Thyroid gland (tissue), 4 donors: Measurements from ENCODE around the gene PADI2. TPM values are rescaled to one million over a fixed set of nuclear protein-coding genes. Genes with fewer than 3 reads are reported as not detected.

Source experiments
- DNase-seq, 2 donors: peaks; one replicate each; pipeline ENCODE4 v3.0.0-alpha.2; 2019
- H3K27ac ChIP-seq, 3 donors: fragments of 200-600 bp; sonication (generic); 1 replicate in 2 of 3; 2 replicates in 1 of 3; pipeline ENCODE4 v1.5.1; 2016 to 2019; ENCODE audit warnings: mild to moderate bottlenecking in 1 of 3, moderate library complexity in 1 of 3
- H3K27me3 ChIP-seq: fragments of 200-600 bp; sonication (generic); one replicate; pipeline ENCODE4 v1.5.1; 2019
- H3K36me3 ChIP-seq, 2 donors: fragments of 200-600 bp; sonication (generic); one replicate each; pipeline ENCODE4 v1.5.1; 2016 to 2019
- H3K4me1 ChIP-seq, 2 donors: fragments of 200-600 bp; sonication (generic); one replicate each; pipeline ENCODE4 v1.5.1; 2017 to 2019
- H3K4me3 ChIP-seq, 3 donors: fragments of 200-600 bp; sonication (generic); replicated peaks in 1 of 3; 1 replicate in 2 of 3; 2 replicates in 1 of 3; pipeline ENCODE4 v1.5.1; 2016; ENCODE audit warnings: mild to moderate bottlenecking in 1 of 3
- H3K9me3 ChIP-seq: fragments of 200-600 bp; sonication (generic); one replicate; pipeline ENCODE4 v1.5.1; 2017
- POLR2A ChIP-seq, 2 donors: fragments of 450-650 bp; IDR thresholded peaks; one replicate each; pipeline ENCODE4 v1.6.1; 2017; ENCODE audit warnings: antibody characterized with exemption in 2 of 2, mild to moderate bottlenecking in 2 of 2, moderate library complexity in 1 of 2
- WGBS, 2 donors: methylation state at CpG; one replicate each; pipeline ENCODE4 v1.1.5; 2017; 5-methylcytosine and 5-hydroxymethylcytosine counted together
- intact Hi-C: fragments of 100-400 bp; cut with DNase I; formaldehyde crosslinking; loops from one replicate; pipeline ENCODE4 v1.15.1; 2023
- total RNA-seq, 4 donors: library from RNA; depleted of rRNA; stranded (reverse); fragments of >200 nt; gene quantifications; one replicate each; pipeline ENCODE4 v1.2.3, GENCODE V29; 2016
- TF ChIP-seq, protein P1 (sequence below), 6 experiments: fragments of 200-600 bp in 3 of 6; fragments of 450-650 bp in 3 of 6; sonication (generic) in 3 of 6; IDR thresholded peaks; one replicate each; pipeline ENCODE4 v1.5.1; 2016 to 2019; ENCODE audit warnings: antibody characterized with exemption in 6 of 6, mild to moderate bottlenecking in 2 of 6, inconsistent platforms in 1 of 6, moderate library complexity in 1 of 6

The PADI2 gene
- total RNA-seq, 4 donors from 2014 or later, result 0.13 to 0.49 (median 0.38) TPM

DNA sequence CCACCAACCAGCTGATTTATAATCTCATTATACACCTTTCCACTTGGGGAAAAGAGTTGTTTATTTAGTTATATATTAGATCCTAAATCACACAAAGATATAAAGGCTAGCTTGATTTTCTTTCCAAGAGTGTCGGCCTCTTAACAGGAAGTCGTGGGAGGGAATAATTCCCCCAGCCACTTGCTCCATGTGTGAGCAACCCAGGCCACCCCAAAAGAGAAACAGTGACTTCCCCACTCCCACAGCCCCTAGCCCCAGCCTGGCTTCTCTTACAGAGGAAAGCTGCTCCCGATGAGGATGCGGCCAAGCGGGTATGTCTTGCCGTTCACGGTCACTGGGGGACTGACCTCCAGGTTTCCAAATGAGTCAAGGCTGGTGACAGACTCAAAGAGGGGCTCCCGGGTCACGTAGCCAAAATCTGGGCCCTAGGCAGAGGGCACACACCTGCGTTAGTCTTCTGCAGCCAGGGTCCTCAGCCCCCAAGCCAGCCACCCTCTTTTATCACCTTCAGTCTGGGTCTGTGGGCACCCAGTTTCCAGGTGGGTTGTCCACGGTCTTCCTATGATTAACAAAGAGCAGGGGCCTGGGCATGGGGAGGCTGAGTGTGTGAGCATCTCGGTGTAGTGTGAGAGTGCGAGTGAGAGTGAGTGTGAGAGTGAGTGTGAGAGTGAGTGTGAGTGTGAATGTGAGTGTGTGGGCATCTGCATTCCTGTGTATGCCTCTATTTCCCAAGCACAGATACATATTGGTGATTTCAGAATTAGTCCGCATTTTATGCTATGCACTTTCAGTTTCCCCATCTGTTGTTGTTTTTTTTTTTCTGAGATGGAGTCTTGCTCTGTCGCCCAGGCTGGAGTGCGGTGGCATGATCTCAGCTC, 40.0 kb downstream of the PADI2 start:
- H3K27me3 ChIP-seq, result no peaks in the 10 kb centered on the region
- intact Hi-C loops, result no loop called here
- H3K36me3 ChIP-seq, result no peaks in the 10 kb centered on the region
- no peak overlapping the region for H3K4me3 ChIP-seq
- H3K27ac ChIP-seq, result no peak overlapping the region
- H3K9me3 ChIP-seq, result no peaks in the 10 kb centered on the region
- 86 to 89% methylated on average over 16 of the region's 16 CpGs for WGBS, 2 donors
- H3K4me1 ChIP-seq, result peaks cover 0 to 10% of the 10 kb centered on the region in 2 donors
- TF ChIP-seq POLR2A (IDR thresholded peaks at IDR 0.05), result no peak
- TF ChIP-seq, protein P1, sequence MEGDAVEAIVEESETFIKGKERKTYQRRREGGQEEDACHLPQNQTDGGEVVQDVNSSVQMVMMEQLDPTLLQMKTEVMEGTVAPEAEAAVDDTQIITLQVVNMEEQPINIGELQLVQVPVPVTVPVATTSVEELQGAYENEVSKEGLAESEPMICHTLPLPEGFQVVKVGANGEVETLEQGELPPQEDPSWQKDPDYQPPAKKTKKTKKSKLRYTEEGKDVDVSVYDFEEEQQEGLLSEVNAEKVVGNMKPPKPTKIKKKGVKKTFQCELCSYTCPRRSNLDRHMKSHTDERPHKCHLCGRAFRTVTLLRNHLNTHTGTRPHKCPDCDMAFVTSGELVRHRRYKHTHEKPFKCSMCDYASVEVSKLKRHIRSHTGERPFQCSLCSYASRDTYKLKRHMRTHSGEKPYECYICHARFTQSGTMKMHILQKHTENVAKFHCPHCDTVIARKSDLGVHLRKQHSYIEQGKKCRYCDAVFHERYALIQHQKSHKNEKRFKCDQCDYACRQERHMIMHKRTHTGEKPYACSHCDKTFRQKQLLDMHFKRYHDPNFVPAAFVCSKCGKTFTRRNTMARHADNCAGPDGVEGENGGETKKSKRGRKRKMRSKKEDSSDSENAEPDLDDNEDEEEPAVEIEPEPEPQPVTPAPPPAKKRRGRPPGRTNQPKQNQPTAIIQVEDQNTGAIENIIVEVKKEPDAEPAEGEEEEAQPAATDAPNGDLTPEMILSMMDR (IDR thresholded peaks at IDR 0.05), result no peak
- DNase-seq, result no peak

DNA sequence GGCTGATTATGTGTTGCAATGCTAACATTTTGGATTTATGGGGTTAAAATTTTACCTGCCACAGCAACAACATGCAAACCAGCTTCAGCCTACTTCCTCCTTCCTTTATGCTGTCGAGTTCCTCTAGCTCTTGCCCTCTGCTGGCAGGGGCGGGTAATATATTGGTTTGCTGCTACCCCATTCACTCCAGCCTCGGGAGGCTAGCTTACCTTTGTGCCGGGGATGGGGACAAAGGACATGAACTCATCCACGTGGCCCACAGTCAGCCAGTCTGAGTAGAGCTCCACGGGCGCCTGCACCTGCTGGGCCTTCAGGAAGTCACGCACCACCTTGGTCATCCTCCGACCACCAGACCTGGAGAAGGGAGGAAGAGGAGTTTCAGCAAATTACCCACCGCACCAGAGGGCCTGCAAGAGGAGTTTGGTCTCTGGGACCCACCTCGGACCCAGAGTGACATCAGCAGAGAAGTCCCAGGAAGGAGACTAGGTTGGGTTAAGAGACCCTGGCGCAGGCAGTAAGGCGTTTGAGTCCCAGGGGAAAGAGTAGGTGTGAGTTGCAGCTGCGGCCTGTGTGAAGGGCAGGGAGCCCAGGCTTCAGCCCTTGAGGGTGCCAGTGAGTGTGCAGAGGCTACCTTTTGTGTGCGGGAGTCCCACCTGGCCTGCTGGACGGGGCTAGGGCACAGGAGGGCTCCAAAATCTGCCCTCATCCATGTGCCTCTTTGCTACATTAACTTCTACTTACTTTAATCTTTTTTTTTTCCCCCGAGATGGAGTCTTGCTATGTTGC, 43.6 kb downstream of the PADI2 start:
- Histone ChIP-seq H3K4me3 (no peak overlapping the region), H3K27ac (no peak overlapping the region), H3K27me3 (no peaks in the 10 kb centered on the region), H3K4me1 (no peaks in the 10 kb centered on the region), H3K36me3 (no peaks in the 10 kb centered on the region), H3K9me3 (no peaks in the 10 kb centered on the region)
- no peak for DNase-seq
- 71 to 75% methylated on average over 16 to 17 of the region's 17 CpGs for WGBS, 2 donors
- intact Hi-C loops, result no loop called here
- TF ChIP-seq POLR2A (IDR thresholded peaks at IDR 0.05), result no peak
- TF ChIP-seq, protein P1 (IDR thresholded peaks at IDR 0.05), result no peak

DNA sequence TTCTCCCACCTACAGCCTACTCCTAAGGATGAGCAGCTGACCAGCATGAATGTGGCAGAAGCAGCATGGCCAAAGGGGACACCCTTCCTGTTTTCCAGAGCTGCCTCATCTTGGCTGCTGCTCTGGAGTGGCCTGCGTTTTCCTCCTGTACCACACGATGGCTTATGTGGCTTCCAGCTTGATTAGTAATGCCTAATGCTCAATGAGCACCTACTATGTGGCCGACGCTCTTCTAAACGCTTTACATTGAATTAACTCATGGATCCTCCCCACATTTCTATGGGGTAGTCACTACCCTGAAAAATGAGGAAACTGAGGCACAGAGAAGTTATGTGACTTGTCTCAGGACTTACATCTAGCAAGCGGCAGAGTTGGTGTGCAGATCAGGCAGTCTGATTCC, 47.5 kb downstream of the PADI2 start:
- H3K27me3 ChIP-seq, result no peaks in the 10 kb centered on the region

DNA sequence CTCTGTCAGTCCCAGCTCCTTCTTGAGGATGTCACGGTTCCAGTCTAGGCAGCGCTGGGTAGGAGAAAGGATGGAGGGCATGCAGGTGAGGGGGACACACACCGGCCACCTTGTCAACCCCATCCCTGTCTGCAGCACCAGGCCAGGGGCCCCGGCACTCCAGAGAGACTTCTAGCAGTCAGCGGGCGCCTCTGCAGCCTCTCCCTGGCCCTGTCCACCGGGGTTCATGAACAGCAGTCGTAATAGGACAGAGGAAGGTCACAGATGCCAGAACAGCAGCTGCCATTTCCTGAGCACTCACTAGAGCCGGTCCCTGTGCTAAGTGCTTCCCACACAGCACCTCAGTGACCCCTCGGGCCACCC, 49.1 kb downstream of the PADI2 start:
- no peak for DNase-seq
- Histone ChIP-seq H3K27me3 (no peaks in the 10 kb centered on the region), H3K9me3 (no peaks in the 10 kb centered on the region), H3K4me1 (no peaks in the 10 kb centered on the region), H3K27ac (no peak overlapping the region), H3K36me3 (no peaks in the 10 kb centered on the region), H3K4me3 (no peak overlapping the region)
- intact Hi-C loops, result no loop called here
- TF ChIP-seq, protein P1 (IDR thresholded peaks at IDR 0.05), result no peak
- TF ChIP-seq POLR2A (IDR thresholded peaks at IDR 0.05), result no peak
- WGBS, 2 donors, result 68 to 82% methylated on average over 8 to 9 of the region's 10 CpGs

More for the DNA sequence above, 47.5 kb downstream of the PADI2 start:
- Histone ChIP-seq H3K4me3 (no peak overlapping the region), H3K27ac (no peak overlapping the region), H3K4me1 (no peaks in the 10 kb centered on the region), H3K9me3 (no peaks in the 10 kb centered on the region), H3K36me3 (no peaks in the 10 kb centered on the region)
- DNase-seq, result no peak
- TF ChIP-seq, protein P1 (IDR thresholded peaks at IDR 0.05), result no peak
- TF ChIP-seq POLR2A (IDR thresholded peaks at IDR 0.05), result no peak
- WGBS, 2 donors, result 73 to 75% methylated on average over 6 of the region's 6 CpGs
- intact Hi-C loops, result no loop called here
